Measurements from ENCODE around the gene ZFHX3. TPM values are rescaled to one million over a fixed set of nuclear protein-coding genes. Genes with fewer than 3 reads are reported as not detected.

The ZFHX3 gene
- total and polyA plus RNA-seq, 2 experiments from 2014 or later: 2.8 to 3.9 TPM

GRCh38 chr16:73018821-73019456 is 29.0 kb downstream of the ZFHX3 start:
- no peaks in the 10 kb centered on the region for H3K36me3 ChIP-seq (ENCODE audit: low read depth)
- H3K27ac ChIP-seq: no peak overlapping the region
- TF ChIP-seq EZH2phosphoT487 (IDR thresholded peaks at IDR 0.05; ENCODE audit: insufficient read depth, low read depth) (no peak), EZH2 (IDR thresholded peaks at IDR 0.05; ENCODE audit: insufficient read depth, poor library complexity, severe bottlenecking) (no peak)
- no peak overlapping the region for H2AFZ ChIP-seq
- no peaks in the 10 kb centered on the region for H3K27me3 ChIP-seq (replicated peaks; ENCODE audit: insufficient read depth)
- peak overlapping the region; percentile 84 for H3K4me2 ChIP-seq (ENCODE audit: unreplicated experiment)
- H3K79me2 ChIP-seq (ENCODE audit: insufficient read depth): peaks cover 99% of the 10 kb centered on the region
- no peak overlapping the region for H3K4me3 ChIP-seq
- no peak overlapping the region for H3K9ac ChIP-seq
- H3F3A ChIP-seq (ENCODE audit: insufficient read depth): peaks cover 23% of the 10 kb centered on the region
- H3K9me2 ChIP-seq (ENCODE audit: insufficient read depth): no peaks in the 10 kb centered on the region
- WGBS, 2 experiments (ENCODE audit: low coverage in 1 of 2, low lambda C conversion rate in 2 of 2, missing lambda C conversion rate in 2 of 2): 82 to 84% methylated on average over 15 to 19 of the region's 19 CpGs
- H3K9me3 ChIP-seq (ENCODE audit: low read depth): no peaks in the 10 kb centered on the region
- H3K4me1 ChIP-seq (ENCODE audit: insufficient read depth): peaks cover 24% of the 10 kb centered on the region
- in situ Hi-C loops (cut with MboI): no loop called here
- DNase-seq: no peak
- peaks cover 6% of the 10 kb centered on the region; the same call in 1 of the 2 replicates for H4K20me1 ChIP-seq (ENCODE audit: insufficient read depth)

GRCh38 chr16:73017321-73017720 is 30.6 kb downstream of the ZFHX3 start:
- in situ Hi-C loops (cut with MboI): no loop called here
- Histone ChIP-seq H3K27me3 (replicated peaks; ENCODE audit: insufficient read depth) (no peaks in the 10 kb centered on the region), H3K4me2 (ENCODE audit: unreplicated experiment) (no peak overlapping the region), H3K4me1 (ENCODE audit: insufficient read depth) (peaks cover 24% of the 10 kb centered on the region), H3K9ac (no peak overlapping the region), H3F3A (ENCODE audit: insufficient read depth) (peaks cover 23% of the 10 kb centered on the region), H3K79me2 (ENCODE audit: insufficient read depth) (peaks cover 99% of the 10 kb centered on the region), H3K27ac (no peak overlapping the region), H3K9me2 (ENCODE audit: insufficient read depth) (no peaks in the 10 kb centered on the region), H4K20me1 (ENCODE audit: insufficient read depth) (peaks cover 6% of the 10 kb centered on the region; the same call in 1 of the 2 replicates), H3K36me3 (ENCODE audit: low read depth) (no peaks in the 10 kb centered on the region), H3K9me3 (ENCODE audit: low read depth) (no peaks in the 10 kb centered on the region), H3K4me3 (no peak overlapping the region), H2AFZ (no peak overlapping the region)
- 80 to 83% methylated on average over 5 of the region's 5 CpGs for WGBS, 2 experiments (ENCODE audit: low coverage in 1 of 2, low lambda C conversion rate in 2 of 2, missing lambda C conversion rate in 2 of 2)
- DNase-seq: no peak
- TF ChIP-seq EZH2phosphoT487 (IDR thresholded peaks at IDR 0.05; ENCODE audit: insufficient read depth, low read depth): no peak
- TF ChIP-seq EZH2 (IDR thresholded peaks at IDR 0.05; ENCODE audit: insufficient read depth, poor library complexity, severe bottlenecking): no peak

GRCh38 chr16:73016488-73016830 is 31.5 kb downstream of the ZFHX3 start:
- DNase-seq: no peak
- H3K4me1 ChIP-seq (ENCODE audit: insufficient read depth): peaks cover 24% of the 10 kb centered on the region
- 98 to 100% methylated on average over 2 of the region's 2 CpGs for WGBS, 2 experiments (ENCODE audit: low coverage in 1 of 2, low lambda C conversion rate in 2 of 2, missing lambda C conversion rate in 2 of 2)
- H3K4me2 ChIP-seq (ENCODE audit: unreplicated experiment): no peak overlapping the region
- H3K79me2 ChIP-seq (ENCODE audit: insufficient read depth): peaks cover 99% of the 10 kb centered on the region
- H3K4me3 ChIP-seq: no peak overlapping the region
- H3K27ac ChIP-seq: no peak overlapping the region
- peaks cover 23% of the 10 kb centered on the region for H3F3A ChIP-seq (ENCODE audit: insufficient read depth)
- no peak for TF ChIP-seq EZH2 (IDR thresholded peaks at IDR 0.05; ENCODE audit: insufficient read depth, poor library complexity, severe bottlenecking)
- TF ChIP-seq EZH2phosphoT487 (IDR thresholded peaks at IDR 0.05; ENCODE audit: insufficient read depth, low read depth): no peak
- H3K36me3 ChIP-seq (ENCODE audit: low read depth): no peaks in the 10 kb centered on the region
- no peaks in the 10 kb centered on the region for H3K9me3 ChIP-seq (ENCODE audit: low read depth)
- H4K20me1 ChIP-seq (ENCODE audit: insufficient read depth): peaks cover 6% of the 10 kb centered on the region; the same call in 1 of the 2 replicates
- in situ Hi-C loops (cut with MboI): no loop called here
- H3K9me2 ChIP-seq (ENCODE audit: insufficient read depth): no peaks in the 10 kb centered on the region
- no peak overlapping the region for H2AFZ ChIP-seq
- H3K27me3 ChIP-seq (replicated peaks; ENCODE audit: insufficient read depth): no peaks in the 10 kb centered on the region
- H3K9ac ChIP-seq: no peak overlapping the region

DNA sequence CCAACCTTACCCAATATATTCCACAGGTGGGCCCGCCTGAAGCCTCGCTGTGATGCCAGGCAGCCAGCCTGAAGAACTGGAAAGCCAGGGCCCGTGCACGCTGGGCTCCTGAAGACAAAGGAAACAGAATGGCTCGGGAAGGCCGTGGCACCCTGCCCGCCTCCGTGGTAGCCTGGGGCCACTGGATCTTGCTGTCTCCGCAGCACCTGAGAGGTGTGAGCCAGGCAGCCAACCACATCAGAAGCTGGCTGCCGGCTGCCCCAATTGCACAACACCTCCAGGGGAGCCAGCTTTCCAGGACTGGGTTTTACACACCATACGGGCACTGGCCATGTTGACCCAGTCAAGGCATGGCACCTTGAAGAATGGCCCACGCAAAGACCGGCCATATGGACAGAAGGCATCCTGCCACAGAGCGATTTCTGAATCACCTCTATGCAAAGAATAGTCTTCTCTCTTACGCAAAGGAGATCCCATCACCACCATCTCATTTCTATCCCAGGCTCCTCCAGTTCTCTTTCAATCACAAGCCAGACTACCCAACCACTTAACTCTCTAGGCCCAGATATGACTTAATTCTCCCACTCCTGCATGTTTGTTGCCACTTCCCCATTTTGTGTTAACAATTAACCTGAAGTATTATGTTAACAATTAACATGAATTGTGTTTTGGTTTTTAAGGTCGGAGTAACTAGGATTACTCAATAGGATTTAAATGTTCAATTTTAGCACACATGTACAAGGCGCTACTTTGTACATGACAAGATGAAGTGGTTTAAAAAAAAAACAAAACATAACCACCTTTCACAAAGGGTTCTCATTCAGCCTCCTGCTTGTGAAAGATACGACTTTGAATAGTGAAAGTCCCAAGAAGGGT is 32.1 kb downstream of the ZFHX3 start:
- Histone ChIP-seq H3K79me2 (ENCODE audit: insufficient read depth) (peaks cover 99% of the 10 kb centered on the region), H3K36me3 (ENCODE audit: low read depth) (no peaks in the 10 kb centered on the region), H4K20me1 (ENCODE audit: insufficient read depth) (peaks cover 6% of the 10 kb centered on the region; the same call in 1 of the 2 replicates), H3K9me3 (ENCODE audit: low read depth) (no peaks in the 10 kb centered on the region), H3K27me3 (replicated peaks; ENCODE audit: insufficient read depth) (no peaks in the 10 kb centered on the region), H3K4me1 (ENCODE audit: insufficient read depth) (peaks cover 23% of the 10 kb centered on the region), H3K27ac (no peak overlapping the region), H3K4me3 (no peak overlapping the region), H3F3A (ENCODE audit: insufficient read depth) (peaks cover 20% of the 10 kb centered on the region), H3K4me2 (ENCODE audit: unreplicated experiment) (no peak overlapping the region), H3K9ac (no peak overlapping the region), H3K9me2 (ENCODE audit: insufficient read depth) (no peaks in the 10 kb centered on the region), H2AFZ (no peak overlapping the region)
- in situ Hi-C loops (cut with MboI): no loop called here
- WGBS, 2 experiments (ENCODE audit: low coverage in 1 of 2, low lambda C conversion rate in 2 of 2, missing lambda C conversion rate in 2 of 2): 98 to 99% methylated on average over 18 of the region's 18 CpGs
- TF ChIP-seq EZH2phosphoT487 (IDR thresholded peaks at IDR 0.05; ENCODE audit: insufficient read depth, low read depth) (no peak), EZH2 (IDR thresholded peaks at IDR 0.05; ENCODE audit: insufficient read depth, poor library complexity, severe bottlenecking) (no peak)
- no peak for DNase-seq

Measured in GM23248 (cell line).